HG03097 (cell line): ENCODE data around the gene PLP1.
"Not testable (repeated sequence)": the region's sequence is repeated elsewhere in the genome, so short reads cannot be mapped to it uniquely, and the experiment has no call there.

Experiments used
- ATAC-seq: cut with Tn5 transposase; IDR thresholded peaks from one replicate; pipeline ENCODE4 v1.9.1; 2021; ENCODE audit not compliant: unreplicated experiment, low FRiP score

The PLP1 gene

GRCh38 chrX:103776546-103776945, at the start of gene PLP1:
Gene PLP1 (plus strand): TSS chrX:103776840. CDS start chrX:103776996, 156 bp downstream.
- no peak for ATAC-seq

GRCh38 chrX:103727115-103727514, 49.5 kb upstream of the PLP1 start:
- ATAC-seq, result no peak

- no peak for ATAC-seq
Measured at GRCh38 chrX:103729015-103729414, 47.6 kb upstream of the PLP1 start.

- no peak for ATAC-seq
Measured at GRCh38 chrX:103730147-103730795, 46.4 kb upstream of the PLP1 start.

- ATAC-seq, result no peak
Measured at GRCh38 chrX:103730796-103731493, 45.7 kb upstream of the PLP1 start.

- no peak for ATAC-seq
Measured at GRCh38 chrX:103733017-103733416, 43.6 kb upstream of the PLP1 start.

GRCh38 chrX:103734125-103734760, 42.4 kb upstream of the PLP1 start:
- no peak for ATAC-seq

GRCh38 chrX:103737696-103738095, 38.9 kb upstream of the PLP1 start:
- no peak for ATAC-seq

- ATAC-seq, result no peak
Measured at GRCh38 chrX:103739421-103739820, 37.2 kb upstream of the PLP1 start.

- no peak for ATAC-seq
Measured at GRCh38 chrX:103741879-103742278, 34.8 kb upstream of the PLP1 start.

- no peak for ATAC-seq
Measured at GRCh38 chrX:103742339-103742738, 34.3 kb upstream of the PLP1 start.

GRCh38 chrX:103747163-103747562, 29.5 kb upstream of the PLP1 start:
- no peak for ATAC-seq

GRCh38 chrX:103754401-103754800, 22.2 kb upstream of the PLP1 start:
- ATAC-seq, result no peak

GRCh38 chrX:103756736-103757135, 19.9 kb upstream of the PLP1 start:
- ATAC-seq, result no peak

GRCh38 chrX:103758555-103758954, 18.1 kb upstream of the PLP1 start:
- ATAC-seq, result no peak

GRCh38 chrX:103763541-103763940, 13.1 kb upstream of the PLP1 start:
- not testable (repeated sequence) for ATAC-seq

GRCh38 chrX:103766813-103767555, 9.7 kb upstream of the PLP1 start:
- ATAC-seq, result not testable (repeated sequence)

- ATAC-seq, result no peak
Measured at GRCh38 chrX:103773445-103773844, 3.2 kb upstream of the PLP1 start.

GRCh38 chrX:103774070-103774642, 2.5 kb upstream of the PLP1 start:
- ATAC-seq, result no peak

- no peak for ATAC-seq
Measured at GRCh38 chrX:103779141-103779789, 2.6 kb downstream of the PLP1 start.
